Measurements from ENCODE around the gene CGREF1.
"Not testable (repeated sequence)": the region's sequence is repeated elsewhere in the genome, so short reads cannot be mapped to it uniquely, and the experiment has no call there.

DNA sequence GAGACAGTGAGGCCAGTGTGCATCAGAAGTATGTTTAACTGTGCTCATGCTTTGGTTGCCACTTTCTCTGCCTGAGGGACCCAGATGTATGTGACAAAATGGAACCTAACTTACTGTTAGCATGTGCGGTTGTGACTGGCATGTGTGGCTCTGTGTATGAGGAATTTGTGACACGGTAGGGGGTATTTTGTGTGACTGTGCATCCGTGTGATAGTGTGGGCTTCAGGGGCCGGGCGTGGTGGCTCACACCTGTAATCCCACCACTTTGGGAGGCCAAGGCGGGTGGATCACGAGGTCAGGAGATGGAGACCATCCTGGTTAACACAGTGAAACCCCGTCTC lies 372 bp upstream of the CGREF1 start:
- not testable (repeated sequence) for TF ChIP-seq POLR2A (IDR thresholded peaks at IDR 0.05)
- TF ChIP-seq, protein P1, sequence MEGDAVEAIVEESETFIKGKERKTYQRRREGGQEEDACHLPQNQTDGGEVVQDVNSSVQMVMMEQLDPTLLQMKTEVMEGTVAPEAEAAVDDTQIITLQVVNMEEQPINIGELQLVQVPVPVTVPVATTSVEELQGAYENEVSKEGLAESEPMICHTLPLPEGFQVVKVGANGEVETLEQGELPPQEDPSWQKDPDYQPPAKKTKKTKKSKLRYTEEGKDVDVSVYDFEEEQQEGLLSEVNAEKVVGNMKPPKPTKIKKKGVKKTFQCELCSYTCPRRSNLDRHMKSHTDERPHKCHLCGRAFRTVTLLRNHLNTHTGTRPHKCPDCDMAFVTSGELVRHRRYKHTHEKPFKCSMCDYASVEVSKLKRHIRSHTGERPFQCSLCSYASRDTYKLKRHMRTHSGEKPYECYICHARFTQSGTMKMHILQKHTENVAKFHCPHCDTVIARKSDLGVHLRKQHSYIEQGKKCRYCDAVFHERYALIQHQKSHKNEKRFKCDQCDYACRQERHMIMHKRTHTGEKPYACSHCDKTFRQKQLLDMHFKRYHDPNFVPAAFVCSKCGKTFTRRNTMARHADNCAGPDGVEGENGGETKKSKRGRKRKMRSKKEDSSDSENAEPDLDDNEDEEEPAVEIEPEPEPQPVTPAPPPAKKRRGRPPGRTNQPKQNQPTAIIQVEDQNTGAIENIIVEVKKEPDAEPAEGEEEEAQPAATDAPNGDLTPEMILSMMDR (IDR thresholded peaks at IDR 0.05) = not testable (repeated sequence)

Data from body of pancreas (tissue), 4 donors.